NCI-H226 (cell line): Measurements from ENCODE around the gene EYA4.

Experiments used
- DNase-seq: peaks from one replicate; pipeline ENCODE4 v3.0.0-alpha.2; 2015

The EYA4 gene

DNA sequence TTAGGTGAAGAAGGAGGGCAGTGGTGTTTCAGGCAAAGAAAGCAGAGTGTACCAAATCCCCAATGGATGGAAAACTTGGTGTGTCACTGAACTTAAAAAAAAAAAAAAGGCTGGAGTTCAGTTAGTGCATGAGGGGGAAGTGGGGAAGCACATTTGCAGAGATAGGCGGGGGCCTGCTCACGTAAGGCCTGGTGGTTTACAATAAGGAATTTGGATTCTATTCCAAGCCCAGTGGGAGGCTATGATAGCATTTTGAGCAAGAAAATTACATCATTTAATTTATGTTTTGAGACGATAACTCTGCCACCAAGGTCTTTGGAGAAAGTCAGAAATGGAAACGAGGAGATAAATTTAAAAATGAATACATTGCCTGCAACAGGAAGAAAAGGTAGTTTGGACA, 225.5 kb downstream of the EYA4 start:
- DNase-seq = peak; percentile 95

DNA sequence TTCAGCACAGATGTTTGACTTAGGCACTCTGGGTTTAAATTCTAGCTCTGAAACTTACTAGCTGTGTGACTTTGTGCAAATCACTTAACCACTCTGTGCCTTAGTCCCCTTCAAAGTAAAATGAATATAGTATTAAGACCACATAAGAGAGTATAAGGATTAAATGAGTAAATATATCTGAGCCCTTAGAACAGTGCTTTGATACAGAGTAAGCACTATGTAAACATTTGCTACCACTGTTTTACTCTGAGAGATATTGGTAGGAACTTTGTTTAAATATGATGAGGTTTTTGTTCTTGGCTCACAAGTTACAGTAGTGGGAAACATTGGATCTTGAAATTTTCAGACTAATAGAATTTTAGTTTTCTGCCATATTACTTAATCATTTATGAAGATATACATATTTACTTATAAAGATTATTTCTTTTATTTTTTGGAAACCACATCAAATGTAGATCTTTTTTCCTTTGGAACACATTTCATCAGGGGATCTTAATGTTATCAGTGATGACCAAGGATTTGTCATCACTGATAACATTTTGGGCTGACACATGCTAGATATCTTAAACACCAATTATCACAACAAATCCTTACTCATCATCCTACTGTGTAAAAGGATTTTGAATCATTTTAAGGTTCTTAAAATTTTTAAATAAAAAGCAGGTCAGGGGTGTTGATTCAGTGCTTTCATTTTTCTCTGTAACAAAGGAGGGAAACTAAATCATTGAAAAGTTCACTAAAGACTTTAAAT, 226.2 kb downstream of the EYA4 start:
- peak; percentile 79 for DNase-seq

DNA sequence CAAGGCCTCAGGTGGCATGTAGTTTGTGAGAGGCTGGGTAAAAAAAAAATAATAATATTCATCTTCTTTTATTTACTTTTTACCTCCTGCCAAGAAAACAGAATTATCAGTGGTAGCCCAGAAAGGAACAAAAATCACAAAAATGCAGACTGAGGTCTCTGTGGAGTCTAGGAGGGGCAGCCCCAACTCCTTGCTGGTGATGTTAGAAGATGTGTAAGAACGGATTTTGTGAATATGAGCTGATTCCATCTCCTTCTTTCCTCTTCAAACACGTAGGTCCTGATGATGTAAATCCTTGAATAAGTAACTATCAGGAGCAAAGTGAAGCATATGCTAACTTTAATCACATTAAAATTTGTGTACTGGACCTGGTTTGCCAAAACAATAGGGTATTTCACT, 226.8 kb downstream of the EYA4 start:
- peak; percentile 32 for DNase-seq

DNA sequence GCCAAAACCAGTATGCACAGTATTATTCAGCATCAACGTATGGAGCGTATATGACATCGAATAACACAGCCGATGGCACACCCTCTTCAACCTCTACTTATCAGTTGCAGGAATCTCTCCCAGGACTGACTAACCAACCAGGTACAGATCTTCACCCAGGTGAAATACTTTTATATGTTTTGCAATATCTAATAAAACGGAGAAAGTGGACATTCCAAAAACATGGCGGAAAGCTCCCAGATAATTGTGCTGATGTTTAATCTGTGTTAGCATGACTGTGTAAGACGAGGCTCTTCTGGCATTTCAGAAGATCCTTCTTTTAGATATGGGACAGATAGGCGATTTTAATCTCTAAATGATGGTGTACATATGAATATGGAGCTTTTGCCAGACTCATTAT, 227.4 kb downstream of the EYA4 start:
- DNase-seq = no peak

DNA sequence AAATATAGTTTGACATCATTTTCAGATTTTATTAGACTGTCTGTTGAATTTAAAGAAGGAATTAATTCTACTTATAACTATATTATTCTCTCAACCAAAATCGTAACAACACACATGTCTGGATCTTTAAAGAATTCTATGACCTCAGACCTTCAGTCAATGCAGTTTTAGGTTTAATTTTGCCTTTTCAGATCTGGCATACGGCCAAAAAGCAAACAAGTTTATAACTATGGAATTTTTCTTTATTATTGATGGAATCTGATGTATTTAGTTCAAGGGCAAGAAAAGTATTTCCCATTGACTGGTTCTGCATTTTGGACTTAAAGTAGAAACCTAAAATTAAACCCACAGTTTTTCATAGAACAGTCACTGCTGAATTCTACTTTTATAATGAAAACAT, 233.4 kb downstream of the EYA4 start:
- DNase-seq = no peak

DNA sequence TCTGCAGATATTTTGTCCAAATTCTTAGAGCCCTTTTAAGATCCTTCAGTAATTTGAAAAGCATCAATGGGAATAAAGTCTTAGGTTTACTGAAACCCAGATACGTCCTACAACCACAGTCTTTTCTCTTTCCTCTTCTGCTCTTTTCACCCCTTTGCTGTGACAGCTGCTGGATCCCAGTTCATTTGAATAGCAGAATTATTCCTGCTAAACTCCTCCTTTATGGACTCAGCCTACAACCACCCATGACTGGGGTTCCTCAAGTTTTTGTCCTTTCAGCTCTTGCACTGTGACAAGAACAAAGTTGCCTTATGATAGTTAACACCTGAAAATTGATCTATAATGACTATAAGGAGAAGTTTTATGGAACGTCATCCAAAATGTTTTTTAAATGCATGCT, 237.5 kb downstream of the EYA4 start:
- DNase-seq = no peak

DNA sequence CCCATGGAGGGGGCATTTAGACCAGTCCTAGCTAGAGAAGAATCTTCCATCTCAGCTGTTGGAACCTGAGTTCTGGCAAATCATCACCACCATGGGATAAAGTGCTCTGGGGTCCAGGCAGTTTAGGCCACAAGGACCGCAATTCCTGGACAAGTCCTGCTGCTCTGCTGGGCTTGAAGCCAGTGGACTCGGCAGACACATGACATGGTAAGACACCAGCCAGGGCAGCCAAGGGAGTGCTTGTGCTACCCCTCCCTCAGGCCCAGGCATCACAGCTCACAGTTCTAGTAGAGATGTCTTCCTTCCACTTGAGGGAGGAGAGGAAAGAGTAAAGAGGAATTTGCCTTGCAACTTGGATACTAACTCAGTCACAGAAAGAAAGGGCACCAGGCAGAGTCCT, 246.0 kb downstream of the EYA4 start:
- no peak for DNase-seq

DNA sequence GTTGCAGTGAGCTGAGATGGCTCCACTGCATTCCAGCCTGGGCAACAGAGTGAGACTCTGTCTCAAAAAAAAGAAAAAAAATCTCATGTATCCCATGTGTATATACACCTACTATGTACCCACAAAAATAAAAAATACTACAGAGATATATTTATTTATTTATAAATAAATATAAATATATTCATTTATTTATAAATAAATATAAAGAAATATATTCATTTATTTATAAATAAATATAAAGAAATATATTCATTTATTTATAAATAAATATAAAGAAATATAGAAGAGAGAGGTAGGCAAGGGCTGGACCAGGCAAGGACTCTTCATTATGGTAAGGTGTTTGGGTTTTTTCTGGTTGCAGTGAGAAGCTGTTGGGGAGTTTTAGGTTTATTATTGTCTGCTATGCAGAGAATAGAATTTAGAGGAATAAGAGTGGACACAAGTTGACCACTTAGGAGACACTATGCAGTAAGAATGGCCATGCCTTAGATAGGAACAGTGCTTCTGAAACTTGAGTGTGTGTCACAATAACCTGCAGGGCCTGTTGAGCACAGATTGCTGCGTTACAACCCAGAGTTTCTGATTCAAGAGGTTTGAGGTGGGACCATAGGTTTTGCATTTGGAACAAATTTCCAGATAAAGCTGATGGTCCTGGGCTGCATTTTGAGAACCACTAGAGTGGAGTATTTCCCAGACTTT, 254.2 kb downstream of the EYA4 start:
- no peak for DNase-seq

DNA sequence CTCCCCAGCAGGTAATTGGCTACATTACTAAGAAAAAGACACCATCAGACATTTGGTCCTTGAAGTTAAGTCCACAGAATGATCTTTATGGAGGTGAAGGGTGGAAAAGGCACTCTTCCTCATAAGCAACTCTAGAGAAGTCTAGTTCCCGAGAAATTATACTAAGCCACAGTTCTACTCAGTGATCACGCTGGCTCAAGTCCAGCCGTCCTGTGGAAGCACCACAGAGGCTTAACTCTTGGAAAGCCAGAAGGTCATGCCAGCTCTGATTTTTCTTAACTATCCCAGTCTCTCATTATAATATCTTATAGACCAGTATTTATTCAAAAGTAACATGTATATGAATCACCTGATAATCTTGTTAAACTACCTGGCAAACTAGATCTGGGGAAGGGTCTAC, 258.5 kb downstream of the EYA4 start:
- no peak for DNase-seq

DNA sequence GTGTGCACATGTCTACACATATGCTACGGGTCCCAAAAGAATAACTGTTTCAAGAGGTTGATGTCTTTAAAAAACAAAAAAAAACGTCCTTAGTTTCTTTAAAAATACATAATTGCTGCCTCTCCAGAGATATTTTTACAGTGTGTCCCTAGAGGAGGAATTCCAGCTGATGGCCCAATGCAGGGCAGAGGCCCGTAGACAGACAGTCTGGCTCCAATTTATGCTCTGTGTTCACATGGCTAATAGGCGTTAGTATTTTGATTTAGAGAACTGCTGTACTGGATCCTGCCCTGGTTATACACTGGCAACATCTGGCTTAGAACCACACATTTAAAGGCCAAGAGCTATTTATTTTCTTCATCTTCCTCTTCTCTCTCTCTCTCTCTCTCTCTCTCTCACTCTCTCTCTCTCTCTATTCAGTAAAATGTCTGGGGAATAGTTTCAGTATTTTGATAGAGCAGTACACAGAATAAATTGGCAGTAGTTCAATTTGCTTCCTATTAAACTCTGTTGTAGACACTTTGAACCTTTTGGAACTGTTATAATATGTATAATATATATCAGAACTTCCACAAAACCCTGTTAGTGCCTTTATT, 260.6 kb downstream of the EYA4 start:
- no peak for DNase-seq

DNA sequence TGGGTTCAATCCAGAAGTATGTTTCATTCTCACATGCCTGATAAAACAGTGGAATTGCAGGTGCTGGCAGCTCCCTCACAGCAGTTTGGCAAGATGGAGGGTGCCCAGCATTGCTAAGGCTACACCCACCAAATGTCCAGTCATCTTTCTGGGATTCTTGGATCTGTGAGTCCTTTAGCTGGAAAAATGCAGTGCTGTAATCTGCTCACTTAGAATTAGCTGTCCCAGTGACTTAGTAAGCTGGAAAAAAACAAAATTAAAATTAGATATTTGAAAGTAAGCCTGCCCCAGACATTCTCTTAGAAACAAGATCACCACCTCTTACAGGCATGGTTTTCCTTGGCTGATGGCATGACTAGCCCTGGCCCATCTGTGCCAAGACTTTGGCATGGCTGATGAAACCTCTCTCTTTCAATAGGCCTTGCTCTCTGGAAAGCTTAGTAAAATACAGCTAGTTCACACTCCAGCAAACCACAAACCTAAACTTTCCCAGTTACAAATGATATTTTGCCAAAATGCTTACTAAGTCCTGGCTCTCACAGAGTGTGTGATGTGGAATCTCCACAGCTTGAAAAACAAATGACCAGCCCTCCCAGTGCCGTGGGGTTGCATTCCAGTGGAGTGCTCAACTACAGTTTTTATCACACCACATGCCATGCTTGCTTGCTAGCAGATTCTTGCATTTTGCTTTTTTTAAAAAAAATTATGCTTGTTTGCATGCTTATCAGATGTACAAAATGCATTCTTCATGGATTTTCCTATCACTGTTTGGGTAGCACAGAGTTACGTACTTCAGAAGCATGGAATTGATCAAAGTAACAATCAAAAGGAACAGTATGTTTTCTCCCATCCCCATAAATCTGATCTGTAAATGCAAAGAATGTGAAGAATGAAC, 261.5 kb downstream of the EYA4 start:
- peak; percentile 94 for DNase-seq

DNA sequence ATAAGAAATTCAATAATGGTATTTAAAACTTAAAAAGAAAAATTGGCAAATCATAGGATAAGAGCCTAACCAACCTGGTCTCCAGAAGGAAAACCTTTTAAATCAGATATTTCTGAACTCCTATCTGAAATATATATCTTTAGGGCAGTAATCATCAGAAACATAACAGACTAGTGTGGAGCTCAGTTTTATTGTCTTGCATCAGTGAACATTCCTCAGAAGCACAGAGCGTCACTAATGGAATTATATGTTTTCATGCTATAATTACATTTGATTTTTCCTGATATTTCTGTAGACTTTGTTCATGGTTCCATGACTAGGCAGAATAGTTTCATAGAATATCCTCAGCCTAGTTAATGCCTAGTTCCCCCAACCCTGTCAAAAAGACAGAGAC, 262.2 kb downstream of the EYA4 start:
- DNase-seq = no peak

DNA sequence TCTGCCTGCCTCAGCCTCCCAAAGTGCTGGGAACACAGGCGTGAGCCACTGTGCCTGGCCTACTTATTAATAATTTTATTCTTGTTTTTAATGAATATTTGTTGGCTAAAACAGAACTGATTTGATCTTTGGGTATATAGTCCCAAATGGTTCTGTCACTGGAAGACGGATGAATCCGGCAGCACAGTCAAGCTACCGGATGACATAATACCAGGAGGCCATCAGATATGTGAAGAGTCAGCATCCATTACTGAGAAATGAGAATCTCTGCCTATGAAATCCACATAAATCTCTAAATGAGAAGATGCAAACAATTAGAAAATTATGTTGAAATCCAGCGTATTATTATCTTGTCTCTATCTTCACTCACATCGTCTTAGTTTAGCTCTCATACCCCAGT, 263.0 kb downstream of the EYA4 start:
- no peak for DNase-seq

DNA sequence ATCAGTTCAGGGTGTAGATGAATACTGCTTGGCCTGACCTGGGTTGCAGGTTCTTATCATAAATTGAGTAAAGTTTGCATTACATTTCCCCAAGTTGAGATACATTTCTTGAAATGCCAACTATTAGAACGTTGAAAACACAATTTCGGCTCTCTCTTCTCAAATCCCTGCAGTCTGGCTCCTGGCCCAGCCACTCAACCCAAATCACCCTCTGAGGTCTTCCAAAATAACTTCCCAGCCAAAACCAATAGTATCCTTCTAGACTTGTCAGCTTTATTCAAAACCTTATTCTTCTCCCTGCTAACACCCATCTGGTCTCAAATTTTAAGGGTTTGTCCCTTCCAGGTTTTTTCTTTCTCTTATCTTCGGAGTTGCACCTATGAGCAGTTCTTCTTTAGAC, 263.6 kb downstream of the EYA4 start:
- DNase-seq = no peak

DNA sequence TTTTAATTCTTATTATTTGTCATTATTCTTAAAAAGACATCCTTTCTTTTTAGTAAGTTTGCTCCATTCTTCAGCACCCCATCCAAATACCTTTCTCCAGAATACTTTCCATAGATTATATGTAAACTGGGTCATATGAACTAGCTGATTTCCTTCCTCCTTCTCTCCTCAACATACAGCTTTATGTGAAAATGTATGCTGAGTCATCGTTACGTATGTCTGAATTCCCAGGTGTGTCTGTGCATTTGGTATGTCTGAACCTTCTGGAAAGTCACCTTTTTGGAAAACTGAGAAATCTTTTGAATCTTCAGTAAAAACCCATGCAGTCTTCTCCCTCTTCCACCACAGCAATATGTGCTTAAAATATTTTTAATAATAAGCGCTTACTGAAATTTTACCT, 264.5 kb downstream of the EYA4 start:
- no peak for DNase-seq

DNA sequence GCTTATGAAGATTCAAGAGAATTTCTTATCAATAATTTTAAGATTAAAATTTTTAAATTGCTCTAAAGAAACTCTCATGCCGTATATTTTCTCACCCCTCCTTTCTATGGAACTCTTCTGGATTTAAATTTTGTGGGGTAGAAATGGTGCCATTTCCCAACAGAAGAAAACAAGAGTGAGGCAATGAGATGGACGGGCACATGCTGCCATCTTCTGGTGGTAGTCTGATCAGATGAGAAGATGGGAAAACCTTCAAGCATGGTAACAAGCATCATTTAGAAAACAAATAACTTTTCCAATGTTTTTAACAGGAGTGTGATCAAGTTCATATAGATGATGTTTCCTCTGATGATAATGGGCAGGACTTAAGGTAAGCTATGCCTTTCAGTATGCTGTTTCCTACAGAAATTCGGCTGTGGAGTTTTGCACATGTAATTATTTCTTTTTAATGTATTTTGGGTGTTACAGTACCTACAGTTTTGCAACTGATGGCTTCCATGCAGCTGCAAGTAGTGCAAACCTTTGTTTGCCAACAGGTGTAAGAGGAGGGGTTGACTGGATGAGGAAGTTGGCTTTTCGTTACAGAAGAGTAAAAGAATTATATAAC, 271.4 kb downstream of the EYA4 start:
- DNase-seq = peak; percentile 27

DNA sequence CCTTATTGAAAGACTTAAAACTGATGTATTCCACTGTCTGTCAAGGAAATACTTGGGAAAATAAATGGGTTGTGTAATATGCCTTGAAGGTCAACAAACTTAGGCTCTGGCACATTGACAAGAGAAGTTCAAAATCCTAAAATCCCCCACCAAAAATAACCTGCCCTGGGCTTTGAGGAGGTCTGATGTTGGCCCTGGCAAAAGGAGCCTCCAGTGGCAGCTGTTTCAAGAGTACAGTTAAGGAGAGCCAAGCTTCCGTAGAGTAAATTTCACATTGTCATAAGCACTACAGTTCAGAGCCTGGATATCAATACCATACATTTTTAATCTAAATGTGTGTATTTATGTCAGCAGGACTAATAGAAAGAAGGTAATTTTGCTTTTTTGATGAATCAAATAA, 282.7 kb downstream of the EYA4 start:
- DNase-seq = no peak

DNA sequence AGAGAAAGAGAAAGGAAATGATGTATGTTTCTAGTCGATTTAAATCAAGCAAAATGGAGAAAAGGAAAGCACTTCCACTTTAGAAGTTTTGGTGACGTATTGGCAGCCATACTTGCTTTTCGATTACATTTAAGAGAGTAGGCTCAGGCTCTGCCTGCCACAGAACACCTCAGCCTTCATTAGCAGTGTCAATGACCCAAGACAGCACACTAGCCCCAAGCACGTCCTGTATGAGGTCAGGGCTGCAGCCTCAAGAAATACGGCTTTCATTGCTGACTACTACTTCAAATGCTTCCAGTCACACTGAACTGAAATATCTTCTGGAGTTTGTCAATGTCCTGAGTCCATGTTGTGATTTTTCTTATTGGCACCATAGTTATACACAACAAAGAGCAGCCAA, 285.3 kb downstream of the EYA4 start:
- DNase-seq = no peak

DNA sequence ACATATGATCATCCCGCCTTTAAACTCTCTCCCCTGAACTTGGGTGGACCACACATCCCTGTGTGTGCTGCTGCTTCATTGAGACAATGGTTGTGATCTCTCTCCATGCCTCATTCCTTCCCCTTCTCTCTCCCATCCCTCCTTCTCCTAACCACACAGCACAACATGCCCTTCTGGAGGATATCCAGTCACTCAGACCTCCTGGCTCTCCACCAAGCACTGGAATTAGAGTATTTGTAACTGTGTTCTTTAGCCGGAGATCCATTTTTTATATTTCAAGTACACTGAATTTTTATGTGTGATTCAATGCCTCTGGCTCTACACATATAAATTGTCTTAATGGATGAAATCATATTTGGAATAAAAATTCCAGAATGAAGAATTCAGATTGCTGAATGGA, 287.4 kb downstream of the EYA4 start:
- no peak for DNase-seq

DNA sequence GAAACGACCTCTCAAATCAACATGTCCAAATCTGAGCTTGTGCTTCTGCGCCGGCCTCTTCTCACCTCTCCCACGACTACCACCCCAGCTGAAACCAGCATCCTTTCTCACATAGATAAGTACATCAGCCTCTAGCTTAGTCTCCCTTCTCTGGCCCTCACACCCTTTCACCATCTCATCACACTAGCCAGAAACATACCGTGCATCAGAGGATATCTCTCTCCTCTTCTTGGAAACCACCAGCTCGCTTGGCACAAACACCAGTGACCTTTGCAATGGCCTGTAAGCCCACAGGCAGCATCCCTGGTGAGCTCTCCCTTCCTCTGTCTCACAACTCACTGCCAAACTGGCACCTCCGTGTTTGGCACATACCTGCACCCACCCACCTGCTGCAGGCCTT, 291.8 kb downstream of the EYA4 start:
- no peak for DNase-seq

DNA sequence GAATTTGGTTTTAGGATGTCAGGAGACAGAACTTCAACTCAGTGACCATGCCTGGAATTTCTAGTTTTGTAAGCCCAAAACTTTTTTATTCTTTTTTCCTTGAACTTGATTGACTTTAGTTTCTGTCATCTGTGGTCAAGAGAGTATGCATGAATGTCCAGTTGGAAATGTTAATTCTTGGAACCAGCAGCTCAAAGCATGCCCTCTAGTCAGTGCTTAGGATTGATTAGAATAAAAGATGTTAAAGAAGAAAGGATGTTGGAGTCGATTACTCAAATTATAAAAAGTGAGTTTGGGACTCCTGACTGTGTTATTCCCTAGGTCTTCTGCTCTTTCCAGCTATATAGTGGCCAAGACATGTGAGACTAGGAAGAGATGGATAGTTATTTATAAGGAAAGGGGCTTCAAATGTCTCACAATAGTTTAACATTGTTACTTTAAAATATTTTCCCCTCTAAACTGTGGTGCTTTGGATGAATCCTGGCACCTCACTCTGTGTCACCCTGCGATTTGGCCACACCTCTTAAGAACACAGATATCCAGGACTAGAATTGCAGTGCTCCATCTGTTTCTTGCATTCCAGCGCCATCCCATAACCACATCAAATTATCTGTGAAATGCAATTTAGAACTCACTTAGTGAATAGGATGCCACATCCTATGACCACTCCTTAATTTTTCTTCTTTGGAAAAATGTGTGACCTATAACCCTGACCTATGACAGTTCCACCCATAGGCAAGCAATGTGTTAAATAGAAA, 298.5 kb downstream of the EYA4 start:
- DNase-seq = no peak

DNA sequence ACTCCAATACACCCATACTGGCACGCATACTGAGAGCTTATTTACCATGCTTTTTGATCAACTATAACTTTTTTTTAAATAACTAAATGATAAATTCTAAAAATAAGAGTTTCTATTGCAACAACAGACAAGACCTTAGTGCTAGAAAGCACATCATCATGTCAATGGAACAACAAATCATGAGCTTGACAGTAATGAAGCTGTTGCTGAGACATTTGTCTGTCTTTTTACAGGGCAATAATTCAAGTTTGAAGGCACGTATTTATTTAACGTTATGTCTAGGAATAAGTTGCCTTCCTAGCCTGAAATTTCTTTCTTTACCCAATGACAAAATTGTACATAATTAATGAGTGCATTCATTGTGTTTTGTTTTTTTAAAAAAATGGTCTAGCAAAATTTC, 299.2 kb downstream of the EYA4 start:
- DNase-seq = no peak
